IMR-90 (cell line): ENCODE measurements around the gene ZNF598. TPM values are rescaled to one million over a fixed set of nuclear protein-coding genes. Genes with fewer than 3 reads are reported as not detected.
A peak's percentile ranks its signal among the peaks of the same experiment; 100 is the strongest.

Source experiments
- ATAC-seq: fragments of 200-7000 bp; cut with Tn5 transposase; 2 replicates; pipeline ENCODE4 v1.9.1; 2020; ENCODE audit warnings: low read depth, mild to moderate bottlenecking, moderate library complexity
- BruUV-seq: library from RNA; stranded (reverse); fragments of 400-500 nt; replicated peaks from 2 replicates; lab custom pipeline; 2021; lab: Mats Ljungman, UMichigan
- CTCF ChIA-PET: fragments of 300-600 bp; formaldehyde crosslinking; extraction: SDS; loops from one replicate; lab custom pipeline; 2021; ENCODE audit warnings: antibody characterized with exemption; lab: Yijun Ruan, JAX
- POLR2A ChIA-PET: fragments of 300-600 bp; sonication (Branson Sonifier 250); formaldehyde crosslinking; loops from one replicate; lab custom pipeline; 2022; ENCODE audit warnings: antibody characterized with exemption; ENCODE audit not compliant: unreplicated experiment; lab: Charles Lee
- DNase-seq: peaks from one replicate; pipeline ENCODE4 v3.0.0; 2013
- H2AFZ ChIP-seq: replicated peaks from 2 replicates; pipeline ENCODE3; 2013; ENCODE audit warnings: low read length, mild to moderate bottlenecking; ENCODE audit not compliant: poor library complexity
- H2AK5ac ChIP-seq: 2 replicates; pipeline ENCODE4 v1.6.1; 2013; ENCODE audit warnings: low read depth, low read length, inconsistent platforms
- H2AK9ac ChIP-seq: replicated peaks from 2 replicates; pipeline ENCODE3; 2013; ENCODE audit warnings: mild to moderate bottlenecking, low read depth, low read length, moderate library complexity; ENCODE audit not compliant: poor library complexity
- H2BK120ac ChIP-seq: 2 replicates; pipeline ENCODE4 v1.6.1; 2013; ENCODE audit warnings: low read depth, low read length, inconsistent platforms
- H2BK15ac ChIP-seq: 3 replicates; pipeline ENCODE4 v1.6.1; 2013; ENCODE audit warnings: low read depth, low read length, inconsistent platforms
- H2BK20ac ChIP-seq: 2 replicates; pipeline ENCODE4 v1.6.1; 2013; ENCODE audit warnings: low read depth, mild to moderate bottlenecking, inconsistent platforms, low read length, moderate library complexity
- H2BK5ac ChIP-seq: 2 replicates; pipeline ENCODE4 v1.6.1; 2013; ENCODE audit warnings: mild to moderate bottlenecking, low read depth, low read length, inconsistent platforms; ENCODE audit not compliant: poor library complexity, severe bottlenecking
- H3K14ac ChIP-seq: replicated peaks from 2 replicates; pipeline ENCODE4 v1.6.1; 2013; ENCODE audit warnings: low read depth, low read length, inconsistent platforms
- H3K18ac ChIP-seq: 2 replicates; pipeline ENCODE4 v1.6.1; 2013; ENCODE audit warnings: low read depth, low read length, control low read depth
- H3K23ac ChIP-seq: 2 replicates; pipeline ENCODE4 v1.6.1; 2013; ENCODE audit warnings: low read depth, low read length, inconsistent platforms
- H3K27ac ChIP-seq: 2 replicates; pipeline ENCODE4 v1.5.1; 2013; ENCODE audit warnings: mild to moderate bottlenecking, control low read depth, low read length; ENCODE audit not compliant: insufficient read depth
- H3K27me3 ChIP-seq: 2 replicates; pipeline ENCODE4 v1.6.1; 2013; ENCODE audit warnings: low read length; ENCODE audit not compliant: control insufficient read depth, insufficient read depth
- H3K36me3 ChIP-seq: 2 replicates; pipeline ENCODE4 v1.6.1; 2013; ENCODE audit warnings: low read length, mixed read lengths; ENCODE audit not compliant: control insufficient read depth, insufficient read depth
- H3K4ac ChIP-seq: 2 replicates; pipeline ENCODE4 v1.6.1; 2013; ENCODE audit warnings: low read depth, low read length, inconsistent platforms
- H3K4me1 ChIP-seq: 2 replicates; pipeline ENCODE4 v1.6.1; 2013; ENCODE audit warnings: low read length, mixed read lengths; ENCODE audit not compliant: control insufficient read depth, insufficient read depth
- H3K4me2 ChIP-seq: 2 replicates; pipeline ENCODE4 v1.6.1; 2013; ENCODE audit warnings: low read depth, mild to moderate bottlenecking, control low read depth, low read length, moderate library complexity
- H3K4me3 ChIP-seq: 2 replicates; pipeline ENCODE4 v1.5.1; 2013; ENCODE audit warnings: low read depth, mild to moderate bottlenecking, control low read depth, low read length, moderate library complexity; ENCODE audit not compliant: insufficient read depth
- H3K56ac ChIP-seq: 2 replicates; pipeline ENCODE4 v1.6.1; 2013; ENCODE audit warnings: low read length, inconsistent platforms; ENCODE audit not compliant: insufficient read depth; ENCODE audit errors: extremely low read depth
- H3K79me1 ChIP-seq, 2 experiments: 2 replicates each; pipeline ENCODE4 v1.6.1; 2013; ENCODE audit warnings: low read length in 2 of 2, inconsistent platforms in 1 of 2, low read depth in 1 of 2
- H3K9ac ChIP-seq: 2 replicates; pipeline ENCODE4 v1.6.1; 2013; ENCODE audit warnings: low read depth, low read length, control low read depth
- H3K9me1 ChIP-seq: 2 replicates; pipeline ENCODE4 v1.6.1; 2013; ENCODE audit warnings: low read length, inconsistent platforms; ENCODE audit not compliant: insufficient read depth
- H3K9me3 ChIP-seq: 2 replicates; pipeline ENCODE4 v1.6.1; 2013; ENCODE audit warnings: low read length; ENCODE audit not compliant: control insufficient read depth, insufficient read depth
- H4K20me1 ChIP-seq: 2 replicates; pipeline ENCODE4 v1.6.1; 2013; ENCODE audit warnings: low read length, inconsistent platforms; ENCODE audit not compliant: insufficient read depth
- H4K5ac ChIP-seq: 2 replicates; pipeline ENCODE4 v1.6.1; 2013; ENCODE audit warnings: mild to moderate bottlenecking, low read depth, low read length, control low read depth
- H4K8ac ChIP-seq, 2 experiments: 2 replicates each; pipeline ENCODE4 v1.6.1; 2013; ENCODE audit warnings: low read depth in 2 of 2, low read length in 2 of 2, control low read depth in 1 of 2, inconsistent platforms in 1 of 2
- H4K91ac ChIP-seq: 2 replicates; pipeline ENCODE4 v1.6.1; 2013; ENCODE audit warnings: low read depth, low read length, inconsistent platforms; ENCODE audit not compliant: insufficient read depth
- CEBPB ChIP-seq: IDR thresholded peaks from 2 replicates; pipeline ENCODE4 v1.6.1; 2012; ENCODE audit warnings: low read depth, low read length, improper control_type of control experiment
- ELK1 ChIP-seq: fragments of 150-350 bp; IDR thresholded peaks from 2 replicates; pipeline ENCODE4 v1.6.1; 2016; ENCODE audit warnings: low read depth, mild to moderate bottlenecking, low read length, moderate library complexity, borderline replicate concordance
- MXI1 ChIP-seq: IDR thresholded peaks from 2 replicates; pipeline ENCODE4 v1.6.1; 2012; ENCODE audit warnings: low read depth, mild to moderate bottlenecking, low read length, moderate library complexity, borderline replicate concordance
- USF2 ChIP-seq: fragments of 150-350 bp; IDR thresholded peaks from 2 replicates; pipeline ENCODE4 v1.6.1; 2017; ENCODE audit warnings: mild to moderate bottlenecking, antibody characterized with exemption, low read length, low read depth
- WGBS, 2 experiments: methylation state at CpG; one replicate each; pipeline versions ENCODE4 v1.1.5 to v1.1.7; 2013; ENCODE audit warnings: missing lambda C conversion rate in 2 of 2; ENCODE audit not compliant: insufficient read length in 1 of 2; ENCODE audit errors: extremely low coverage in 2 of 2; 5-methylcytosine and 5-hydroxymethylcytosine counted together
- dilution Hi-C: fragments of 300-500 bp; cut with HindIII; formaldehyde crosslinking; loops from one replicate; pipeline ENCODE4 v1.14.3; 2018; ENCODE audit warnings: low sequenced_read_pairs; ENCODE audit not compliant: unreplicated experiment
- in situ Hi-C: fragments of 300-500 bp; cut with MboI; formaldehyde crosslinking; loops from 3 replicates; pipeline ENCODE4 v1.14.3; 2019; ENCODE audit warnings: low sequenced_read_pairs, inconsistent platforms, mixed read lengths
- intact Hi-C: fragments of 100-400 bp; cut with micrococcal nuclease; formaldehyde crosslinking; loops from 2 replicates; pipeline ENCODE4 v1.10.0; 2022
- polyA plus RNA-seq, 3 experiments: library from polyadenylated mRNA; depleted of rRNA; stranded (reverse); fragments of >200 nt; gene quantifications; 2 replicates each; pipeline ENCODE4 v1.2.3, GENCODE V29; 2012; ENCODE audit warnings: low replicate concordance in 1 of 3
- total RNA-seq: library from RNA; depleted of rRNA; stranded (reverse); fragments of >200 nt; gene quantifications from 2 replicates; pipeline ENCODE4 v1.2.3, GENCODE V29; 2012

The ZNF598 gene
- total and polyA plus RNA-seq, 2 of the 4 experiments (the other 2 are of a cell fraction) = 3.4 to 36.4 TPM

- no peak overlapping the region for H3K4me2 ChIP-seq
- WGBS, 2 experiments = 81% methylated on average over 13 of the region's 20 CpGs; no CpG with 5 or more reads in 1 of the 2 experiments
- H2AK5ac ChIP-seq = peak overlapping the region; percentile 97
- peaks cover 34% of the 10 kb centered on the region; the same call in 1 of the 2 replicates for H3K36me3 ChIP-seq
- H3K18ac ChIP-seq = peak overlapping the region; percentile 60
- peak overlapping the region; percentile 96 for H3K4ac ChIP-seq
- intact Hi-C loops = no loop called here
- H3K14ac ChIP-seq = peak overlapping the region; percentile 92
- dilution Hi-C loops = no loop called here
- peaks cover 14 to 47% of the 10 kb centered on the region in 2 experiments; a peak in 3 of 4 replicates for H3K79me1 ChIP-seq
- H3K23ac ChIP-seq = peak overlapping the region; percentile 86
- TF ChIP-seq CEBPB (no peak), MXI1 (no peak), ELK1 (no peak), USF2 (no peak)
- H3K9me3 ChIP-seq = no peaks in the 10 kb centered on the region
- ChIA-PET CTCF (interaction anchor here (0.9 kb wide), 1 partner anchor 19 kb away, joined by 3 read pairs; no protein-coding TSS in a partner anchor), POLR2A (no interaction called here)
- peak overlapping the region; percentile 88; the same call in 1 of the 3 replicates for H2BK15ac ChIP-seq
- no peaks in the 10 kb centered on the region for H3K27me3 ChIP-seq
- H2AFZ ChIP-seq = peak overlapping the region; percentile 55
- H4K5ac ChIP-seq = peak overlapping the region; percentile 67
- H2AK9ac ChIP-seq = peak overlapping the region; percentile 96
- H2BK5ac ChIP-seq = peak overlapping the region; percentile 96
- ATAC-seq (no peak), DNase-seq (peak; percentile 15)
- H4K20me1 ChIP-seq = no peaks in the 10 kb centered on the region; the same call in 1 of the 2 replicates
- peak overlapping the region; percentile 90 for H3K27ac ChIP-seq
- H3K4me3 ChIP-seq = no peak overlapping the region
- H2BK20ac ChIP-seq = peak overlapping the region; percentile 47
- H4K91ac ChIP-seq = peak overlapping the region; percentile 83
- in situ Hi-C loops = no loop called here
- no peak overlapping the region for H3K56ac ChIP-seq
- H3K9me1 ChIP-seq = peaks cover 18% of the 10 kb centered on the region
- BruUV-seq = no TSS peak
- peaks cover 47% of the 10 kb centered on the region for H3K4me1 ChIP-seq
- peak overlapping the region; percentile 48 to 79; a peak in 3 of 4 replicates for H4K8ac ChIP-seq
- peak overlapping the region; percentile 28; the same call in 1 of the 2 replicates for H3K9ac ChIP-seq
- peak overlapping the region; percentile 90 for H2BK120ac ChIP-seq
These were observed 31.3 kb upstream of the ZNF598 start for GRCh38 chr16:2040787-2041522.
